Neuron (in vitro differentiated cells): Measurements from ENCODE around the gene LAMC3.

Source experiments
- H2AFZ ChIP-seq: one replicate; pipeline ENCODE4 v1.6.1; 2013; ENCODE audit warnings: low read depth, mild to moderate bottlenecking, inconsistent platforms, low read length, moderate library complexity
- H3K27me3 ChIP-seq: one replicate; pipeline ENCODE4 v1.6.1; 2013; ENCODE audit warnings: low read length; ENCODE audit not compliant: insufficient read depth
- H3K36me3 ChIP-seq: one replicate; pipeline ENCODE4 v1.6.1; 2013; ENCODE audit warnings: low read length; ENCODE audit not compliant: insufficient read depth
- H3K4me1 ChIP-seq: one replicate; pipeline ENCODE4 v1.6.1; 2013; ENCODE audit warnings: low read length; ENCODE audit not compliant: insufficient read depth
- H3K4me3 ChIP-seq: 2 replicates; pipeline ENCODE4 v1.5.1; 2013; ENCODE audit warnings: mild to moderate bottlenecking, low read length, moderate library complexity
- H3K9me3 ChIP-seq: one replicate; pipeline ENCODE4 v1.6.1; 2013; ENCODE audit warnings: low read length

The LAMC3 gene

DNA sequence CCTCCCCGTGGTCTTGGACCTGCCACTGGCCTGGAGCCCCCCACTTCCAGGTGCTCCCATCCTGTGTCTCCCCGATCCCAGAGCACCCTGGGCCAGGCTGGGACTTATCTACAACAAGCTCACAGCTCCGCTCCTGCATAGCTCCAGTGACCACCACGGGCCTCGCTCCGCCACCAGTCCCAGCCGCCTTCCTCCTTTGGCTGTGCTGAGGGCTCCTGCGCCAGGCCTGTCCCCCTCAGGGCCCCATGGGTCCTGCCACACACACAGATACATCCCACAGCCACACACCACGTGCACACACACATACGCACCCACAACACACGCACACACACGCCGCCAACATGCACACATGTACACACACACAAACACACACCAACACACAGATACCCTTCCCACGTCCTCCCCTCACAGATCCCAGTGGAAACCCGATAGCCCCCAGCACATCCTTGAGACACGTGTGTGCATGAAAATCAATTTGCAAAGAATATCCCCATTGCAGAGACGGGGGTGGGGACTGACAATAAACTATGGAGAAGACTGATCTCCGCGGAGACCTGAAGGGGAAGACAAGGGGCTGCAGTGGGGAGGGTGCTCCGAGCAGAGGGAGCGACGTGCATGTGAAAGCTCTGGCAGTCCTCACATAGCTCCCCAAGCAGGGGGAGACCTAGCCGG lies 18.5 kb upstream of the LAMC3 start:
- Histone ChIP-seq H3K36me3 (no peaks in the 10 kb centered on the region), H3K4me3 (no peak overlapping the region), H3K4me1 (peaks cover 24% of the 10 kb centered on the region), H2AFZ (no peak overlapping the region), H3K27me3 (peaks cover 2% of the 10 kb centered on the region), H3K9me3 (no peaks in the 10 kb centered on the region)

DNA sequence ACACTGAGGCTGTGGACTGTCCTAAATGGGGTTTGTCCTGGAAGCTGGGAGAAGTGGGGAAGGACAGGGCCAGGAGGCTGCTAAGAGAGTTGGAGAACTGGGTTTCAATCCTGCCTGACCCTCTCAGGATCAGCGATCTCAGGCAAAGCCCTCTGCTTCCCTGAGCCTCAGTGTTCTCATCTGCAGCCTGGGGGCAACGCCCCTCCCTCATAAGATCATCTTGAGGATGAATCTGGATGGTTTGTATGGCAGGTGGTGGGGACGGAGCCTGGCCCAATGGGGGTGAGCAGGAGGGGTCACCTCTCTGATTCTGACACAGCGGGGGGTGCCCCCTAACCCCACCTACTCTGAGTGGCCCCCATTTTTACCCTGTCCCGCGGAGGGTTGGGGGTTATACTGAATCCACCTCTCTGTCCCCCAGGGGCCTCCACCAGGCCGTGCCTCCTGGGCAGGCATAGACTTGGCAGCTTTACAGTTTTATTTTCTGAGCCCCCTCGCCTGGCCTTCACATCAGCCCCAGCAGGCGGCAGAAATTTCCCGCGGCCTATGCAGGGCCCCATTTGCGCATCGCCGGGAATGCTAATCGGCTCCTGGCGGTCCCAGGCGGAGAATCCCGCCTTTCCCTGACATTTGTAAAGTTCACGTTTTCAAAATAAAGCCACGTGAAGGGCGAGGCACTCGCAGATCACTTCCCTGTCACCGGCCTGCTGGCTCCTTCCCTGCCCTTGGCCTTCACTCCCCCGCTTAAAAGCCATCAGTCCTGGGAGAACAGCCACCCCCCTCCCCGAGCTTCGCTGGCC lies 17.8 kb upstream of the LAMC3 start:
- Histone ChIP-seq H3K27me3 (peaks cover 2% of the 10 kb centered on the region), H3K4me3 (no peak overlapping the region), H3K4me1 (peaks cover 29% of the 10 kb centered on the region), H2AFZ (no peak overlapping the region), H3K36me3 (no peaks in the 10 kb centered on the region), H3K9me3 (no peaks in the 10 kb centered on the region)

DNA sequence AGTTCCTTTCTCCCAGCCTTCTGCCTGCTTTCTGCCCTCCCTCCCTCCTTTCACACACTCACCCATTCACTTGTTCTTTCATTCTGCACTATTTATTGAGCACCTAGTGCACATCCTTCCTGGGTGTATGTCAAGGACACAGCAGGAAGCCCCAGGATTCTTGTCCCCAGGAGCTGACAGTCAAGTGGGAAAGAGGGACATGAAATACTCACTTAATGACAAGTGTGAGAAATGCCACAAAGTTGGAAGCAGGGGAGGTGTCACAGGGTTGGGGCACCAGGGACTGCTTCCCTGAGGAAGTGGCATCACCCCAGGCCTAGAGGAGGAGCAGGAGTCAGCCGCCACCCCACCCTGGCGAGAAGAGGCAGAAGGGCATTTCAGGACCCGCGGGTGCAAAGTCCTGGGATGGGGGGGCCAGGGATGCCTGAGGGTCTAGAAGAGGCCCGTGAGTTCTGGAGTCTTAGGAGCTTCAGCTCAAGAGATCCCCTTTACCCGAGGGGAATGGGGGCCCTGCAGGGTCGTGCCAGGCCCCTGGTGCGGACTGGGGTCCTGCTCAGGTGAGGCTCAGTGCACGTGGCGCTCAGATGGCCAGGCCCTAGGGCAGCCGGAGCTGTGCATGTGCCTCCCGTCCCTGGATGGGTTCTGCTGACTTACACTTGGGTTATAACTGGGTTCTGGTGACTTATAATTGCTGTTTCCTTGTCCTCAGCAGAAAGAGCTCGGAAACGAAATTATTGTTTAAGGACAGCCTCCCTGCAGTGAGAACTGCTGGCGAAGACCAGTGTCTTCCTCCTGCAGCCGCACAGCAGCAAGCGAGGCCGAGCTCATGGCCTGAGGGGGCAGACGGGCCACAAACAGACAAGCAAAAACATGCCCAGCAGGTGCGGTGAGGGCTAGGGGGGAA lies 16.9 kb upstream of the LAMC3 start:
- H3K27me3 ChIP-seq, result peaks cover 2% of the 10 kb centered on the region

DNA sequence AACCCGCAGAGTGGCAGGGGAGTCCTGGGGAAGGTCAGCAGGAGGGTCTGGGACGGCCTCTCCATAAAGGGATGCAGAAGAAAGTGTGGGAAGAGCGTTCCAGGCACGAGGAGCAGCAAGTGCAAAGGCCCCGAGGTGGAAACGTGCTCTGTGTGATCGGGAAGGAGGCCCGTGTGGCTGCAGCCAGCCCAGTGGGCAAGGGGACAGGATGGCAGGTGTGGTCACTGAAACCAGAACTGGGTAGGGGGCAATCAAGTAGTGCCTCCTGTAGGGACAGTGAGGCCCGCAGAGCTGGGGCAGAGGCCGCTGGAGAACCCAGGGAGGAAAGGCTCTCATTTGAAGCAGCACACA lies 16.3 kb upstream of the LAMC3 start:
- H3K9me3 ChIP-seq, result no peaks in the 10 kb centered on the region
- no peak overlapping the region for H3K4me3 ChIP-seq
- no peaks in the 10 kb centered on the region for H3K36me3 ChIP-seq
- H2AFZ ChIP-seq, result no peak overlapping the region
- peaks cover 28% of the 10 kb centered on the region for H3K4me1 ChIP-seq
- H3K27me3 ChIP-seq, result peaks cover 2% of the 10 kb centered on the region

More for the DNA sequence above, 16.9 kb upstream of the LAMC3 start:
- Histone ChIP-seq H2AFZ (no peak overlapping the region), H3K9me3 (no peaks in the 10 kb centered on the region), H3K36me3 (no peaks in the 10 kb centered on the region), H3K4me3 (no peak overlapping the region), H3K4me1 (peaks cover 29% of the 10 kb centered on the region)

DNA sequence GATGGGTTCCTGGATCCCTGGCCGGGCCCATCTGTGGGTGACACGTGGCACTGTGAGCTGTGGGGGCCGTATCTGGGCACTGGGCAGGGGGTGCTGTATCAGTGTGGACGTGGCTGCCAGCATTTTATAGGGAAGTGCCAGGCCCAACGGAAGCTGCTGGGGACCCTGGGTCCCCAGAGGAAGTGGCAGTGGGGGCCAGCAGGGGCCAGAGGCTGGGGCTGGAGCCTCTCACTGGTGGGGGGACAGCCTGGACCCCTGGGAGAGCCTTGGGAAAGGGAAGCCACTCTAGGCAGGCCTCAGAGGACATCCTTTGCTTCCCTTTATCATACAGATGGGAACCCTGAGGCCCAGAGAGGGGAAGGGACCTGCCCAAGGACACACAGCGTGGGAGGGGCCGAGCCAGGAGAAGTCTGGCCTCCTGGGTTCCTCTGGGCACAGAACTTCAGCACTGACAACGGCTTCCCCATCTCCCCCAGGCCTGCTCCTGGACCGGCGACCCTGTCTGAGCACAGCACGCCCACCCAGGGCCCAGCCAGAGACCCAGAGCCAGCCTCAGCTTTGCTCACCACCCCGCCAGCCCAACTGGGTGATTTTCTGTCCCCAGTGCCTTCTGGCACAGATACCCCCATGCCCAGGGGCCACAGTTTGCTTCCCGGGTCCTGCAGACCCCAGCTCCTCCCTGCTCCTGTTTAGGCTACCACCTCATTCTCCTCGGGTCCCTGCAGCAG lies 15.5 kb upstream of the LAMC3 start:
- Histone ChIP-seq H2AFZ (no peak overlapping the region), H3K9me3 (no peaks in the 10 kb centered on the region), H3K36me3 (no peaks in the 10 kb centered on the region), H3K4me3 (no peak overlapping the region), H3K4me1 (peaks cover 25% of the 10 kb centered on the region), H3K27me3 (peaks cover 2% of the 10 kb centered on the region)

DNA sequence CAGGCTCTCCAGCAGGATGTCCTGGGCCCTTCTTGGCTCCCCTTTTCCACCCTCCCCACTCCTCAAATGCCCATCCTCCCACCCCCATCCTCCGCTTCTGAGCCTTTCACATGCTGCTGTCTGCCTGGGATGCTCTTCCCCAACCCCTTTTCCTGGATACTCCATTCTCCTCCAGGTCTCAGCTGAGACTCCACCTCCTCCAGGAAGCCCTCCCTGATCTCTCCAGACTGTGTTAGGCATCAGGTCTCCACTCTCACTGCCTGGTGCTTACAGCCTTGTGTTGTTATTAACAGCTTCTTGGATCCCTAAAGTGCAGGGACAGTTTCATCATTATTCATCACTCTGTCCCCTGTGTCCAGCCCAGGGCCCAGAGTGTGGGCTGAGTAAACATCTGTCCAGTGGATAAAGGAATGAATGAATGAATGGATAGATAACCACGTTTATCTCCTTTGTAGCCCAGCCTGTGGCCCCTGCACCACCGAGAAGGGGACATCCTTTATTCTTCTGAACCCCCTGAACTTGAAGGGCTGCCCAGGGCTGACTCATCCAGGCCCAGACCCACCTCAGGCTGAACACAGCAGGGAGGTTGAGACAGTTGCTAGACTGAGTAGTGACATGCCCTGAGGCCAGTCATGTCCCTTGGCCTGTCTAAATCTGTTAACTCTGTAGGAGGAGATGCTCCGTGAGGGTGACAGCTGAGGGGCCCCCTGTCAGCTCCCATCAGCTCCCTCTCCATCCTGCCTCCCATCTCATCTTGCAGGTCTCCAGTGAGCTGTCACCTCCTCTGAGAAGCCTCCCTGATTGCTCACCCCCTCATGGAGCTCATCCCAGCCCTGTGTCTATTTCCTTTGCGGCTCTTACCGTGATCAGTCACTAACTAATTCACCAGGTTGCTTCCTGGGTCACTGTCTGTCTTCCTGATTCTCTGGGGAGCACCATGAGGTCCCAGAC lies 14.6 kb upstream of the LAMC3 start:
- Histone ChIP-seq H3K36me3 (no peaks in the 10 kb centered on the region), H3K9me3 (no peaks in the 10 kb centered on the region), H3K4me3 (no peak overlapping the region), H2AFZ (no peak overlapping the region), H3K4me1 (peaks cover 25% of the 10 kb centered on the region), H3K27me3 (peaks cover 4% of the 10 kb centered on the region)

DNA sequence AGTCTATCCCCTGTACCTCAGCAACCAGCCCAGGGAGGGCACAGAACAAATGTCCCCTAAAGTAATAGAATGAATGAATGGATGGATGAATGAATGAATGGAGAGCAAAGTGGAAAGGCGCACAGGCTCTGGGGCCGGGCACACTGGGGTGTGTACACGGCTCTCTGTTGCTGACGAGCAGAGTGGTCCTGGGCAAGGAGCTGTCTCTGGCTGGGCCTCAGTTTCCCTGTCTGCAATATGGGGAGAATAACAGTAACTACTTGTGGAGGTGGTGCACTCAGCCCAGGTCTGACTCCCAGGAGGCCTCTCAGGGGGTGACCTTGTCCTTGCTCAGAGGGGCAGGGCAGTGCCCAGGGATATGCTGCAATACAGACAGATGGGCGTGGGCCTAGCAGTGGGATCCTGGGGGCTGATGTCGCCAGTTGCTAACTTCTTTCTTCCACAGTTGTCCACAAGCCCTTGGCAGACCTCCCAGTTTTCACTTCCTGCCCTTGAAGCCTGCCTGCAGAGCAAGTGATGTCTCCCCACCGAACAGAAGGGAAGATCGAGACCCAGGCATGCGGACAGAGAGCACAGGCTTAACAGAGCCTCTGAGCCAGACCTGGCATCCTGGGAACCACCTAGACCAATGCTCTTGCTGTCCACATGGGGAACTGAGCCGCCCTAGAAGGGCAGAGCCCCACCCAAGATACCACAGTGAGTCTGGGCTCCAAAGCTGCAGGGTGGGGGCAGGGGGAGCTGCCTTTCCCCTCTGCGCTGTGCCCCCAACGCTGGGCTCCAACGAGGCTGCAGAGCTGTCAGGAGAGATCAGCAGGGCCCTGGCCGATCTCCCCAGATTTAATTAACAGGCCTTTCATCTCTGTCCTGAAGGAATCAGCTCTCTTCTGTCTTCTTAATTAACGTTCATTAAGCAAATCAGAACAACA lies 13.6 kb upstream of the LAMC3 start:
- Histone ChIP-seq H3K9me3 (no peaks in the 10 kb centered on the region), H2AFZ (no peak overlapping the region), H3K4me1 (peaks cover 22% of the 10 kb centered on the region), H3K27me3 (peaks cover 9% of the 10 kb centered on the region), H3K36me3 (no peaks in the 10 kb centered on the region), H3K4me3 (no peak overlapping the region)

DNA sequence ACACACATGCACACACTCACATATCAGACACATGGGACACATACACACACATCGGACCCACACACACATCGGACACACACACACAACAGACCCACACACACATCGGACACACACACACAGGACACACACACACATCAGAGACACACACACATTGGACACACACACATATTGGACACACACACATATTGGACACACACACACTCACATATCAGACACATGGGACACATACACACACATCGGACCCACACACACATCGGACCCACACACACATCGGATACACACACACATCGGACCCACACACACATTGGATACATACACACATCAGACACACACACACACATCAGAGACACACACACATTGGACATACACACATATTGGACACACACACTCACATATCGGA lies 12.8 kb upstream of the LAMC3 start:
- Histone ChIP-seq H3K27me3 (peaks cover 15% of the 10 kb centered on the region), H3K36me3 (no peaks in the 10 kb centered on the region), H3K9me3 (no peaks in the 10 kb centered on the region), H3K4me1 (peaks cover 14% of the 10 kb centered on the region), H2AFZ (no peak overlapping the region), H3K4me3 (no peak overlapping the region)

DNA sequence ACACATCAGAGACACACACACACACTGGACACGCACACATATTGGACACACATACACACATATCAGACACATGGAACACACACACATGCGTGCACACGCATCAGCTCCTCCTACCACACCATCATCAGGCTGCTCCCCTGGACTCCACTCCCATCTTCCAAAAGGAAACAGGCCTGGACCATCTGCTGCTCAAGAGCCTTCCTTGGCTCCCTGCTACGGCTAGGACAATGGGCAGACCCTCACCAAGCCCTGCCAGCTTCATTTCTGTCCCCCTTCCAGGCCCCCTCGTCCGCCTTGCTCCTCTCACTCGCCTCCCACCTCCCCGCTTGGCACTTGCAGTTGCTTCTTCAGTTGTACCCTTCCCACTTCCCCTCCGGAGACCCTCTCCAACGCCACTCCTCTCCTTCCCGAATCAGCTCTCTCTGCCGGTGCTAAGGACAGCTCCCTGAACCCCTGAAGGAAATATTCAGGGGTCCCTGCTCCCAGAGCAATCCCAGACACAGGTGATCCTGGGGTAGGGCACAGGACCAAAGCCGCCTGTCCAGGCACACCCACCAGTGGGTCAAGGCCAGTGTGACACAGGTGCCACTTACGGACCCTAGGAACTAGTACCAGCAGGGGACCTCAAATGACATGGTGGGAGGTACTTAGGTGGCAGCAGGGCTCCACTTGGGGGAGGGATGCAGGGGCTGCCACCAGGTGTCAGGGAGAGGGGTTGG lies 12.1 kb upstream of the LAMC3 start:
- H3K4me3 ChIP-seq, result no peak overlapping the region
- no peak overlapping the region for H2AFZ ChIP-seq
- H3K27me3 ChIP-seq, result peaks cover 15% of the 10 kb centered on the region
- no peaks in the 10 kb centered on the region for H3K9me3 ChIP-seq
- H3K36me3 ChIP-seq, result no peaks in the 10 kb centered on the region
- H3K4me1 ChIP-seq, result peaks cover 8% of the 10 kb centered on the region

DNA sequence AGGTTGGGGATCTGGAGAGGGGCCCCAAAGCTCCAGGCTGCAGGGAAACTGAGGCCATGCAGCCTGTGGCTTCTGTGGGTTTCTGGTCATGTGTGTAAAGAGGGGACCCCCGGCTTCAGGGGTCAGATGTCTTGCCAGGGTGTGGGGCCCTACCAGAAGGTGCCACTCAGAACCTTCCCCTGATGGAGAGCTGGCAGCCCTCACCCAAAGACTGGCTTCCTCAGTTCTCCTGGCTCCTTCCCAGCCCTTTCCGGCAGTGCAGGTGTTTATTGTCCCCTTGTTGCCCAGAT lies 11.6 kb upstream of the LAMC3 start:
- Histone ChIP-seq H3K4me1 (peaks cover 5% of the 10 kb centered on the region), H3K27me3 (peaks cover 15% of the 10 kb centered on the region), H3K9me3 (no peaks in the 10 kb centered on the region), H3K4me3 (no peak overlapping the region), H3K36me3 (no peaks in the 10 kb centered on the region), H2AFZ (no peak overlapping the region)
